ENCODE data around the gene FUT7.

The FUT7 gene

GRCh38 chr9:137056739-137057415 lies 25.0 kb upstream of the FUT7 start:
- TF ChIP-seq REST (IDR thresholded peaks at IDR 0.05; ENCODE audit: low read depth) (no peak), ZBTB7A (IDR thresholded peaks at IDR 0.05; ENCODE audit: low read depth) (no peak), TEAD4 (IDR thresholded peaks at IDR 0.05) (no peak), EP300 (IDR thresholded peaks at IDR 0.05; ENCODE audit: borderline replicate concordance) (no peak), NFIC (IDR thresholded peaks at IDR 0.05) (no peak), TCF12 (IDR thresholded peaks at IDR 0.05; ENCODE audit: low read depth) (no peak), RAD21 (IDR thresholded peaks at IDR 0.05; ENCODE audit: low read depth) (no peak), CREB1 (IDR thresholded peaks at IDR 0.05; ENCODE audit: low read depth) (no peak)

DNA sequence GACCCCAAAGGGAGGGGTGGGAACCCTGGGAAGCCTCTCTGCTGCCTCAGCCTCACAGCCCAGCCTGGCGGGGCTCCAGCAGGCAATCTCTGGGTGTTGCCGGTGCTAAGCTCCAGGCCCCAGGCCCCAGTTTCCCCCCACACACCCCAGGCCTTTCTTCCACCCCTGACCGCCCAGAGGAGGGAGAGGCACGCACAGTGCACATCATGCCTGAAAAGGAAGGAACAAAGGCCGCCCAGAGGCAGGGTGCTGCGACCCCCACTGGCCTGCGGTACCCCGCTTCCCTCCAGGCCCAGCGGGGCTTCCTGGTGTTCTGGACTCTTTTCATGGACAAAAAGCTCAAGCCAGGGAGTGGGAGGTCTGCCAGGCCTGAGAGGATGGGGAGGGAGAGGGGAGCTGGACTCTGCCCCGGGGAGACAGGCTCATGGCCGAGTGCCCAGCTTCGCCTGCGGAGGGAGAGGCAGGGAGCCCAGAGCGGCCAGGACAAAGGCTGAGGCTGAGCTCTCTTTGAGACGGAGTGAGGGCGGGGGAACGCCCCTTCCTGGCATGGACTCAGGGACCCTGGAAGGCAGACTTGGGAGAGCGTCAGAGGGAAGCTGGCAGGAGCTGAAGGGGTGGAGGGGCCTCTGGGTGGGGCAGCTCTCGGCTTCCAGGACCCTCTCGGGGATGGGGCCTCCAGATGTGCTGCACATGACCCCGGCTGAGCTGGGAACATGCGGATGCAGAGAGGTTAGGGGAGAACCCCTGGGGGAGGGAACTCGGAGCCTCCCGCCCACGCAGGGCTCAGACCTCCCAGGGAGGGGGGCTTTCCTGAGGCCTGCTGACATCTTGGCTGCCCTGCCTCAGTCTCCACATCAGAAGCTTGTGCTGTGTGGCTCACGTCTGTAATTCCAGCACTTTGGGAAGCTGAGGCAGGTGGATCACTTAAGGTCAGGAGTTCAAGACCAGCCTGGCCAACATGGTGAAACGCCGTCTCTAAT lies 23.8 kb upstream of the FUT7 start:
- TF ChIP-seq CREB1 (IDR thresholded peaks at IDR 0.05; ENCODE audit: low read depth) = no peak
- TF ChIP-seq YY1 (IDR thresholded peaks at IDR 0.05; ENCODE audit: low read depth) = no peak
- TF ChIP-seq USF1 (IDR thresholded peaks at IDR 0.05) = no peak
- TF ChIP-seq FOXM1 (IDR thresholded peaks at IDR 0.05; ENCODE audit: borderline replicate concordance, low read depth) = no peak
- peak; percentile 90 for TF ChIP-seq EGR1 (IDR thresholded peaks at IDR 0.05)
- no peak for TF ChIP-seq MAX (IDR thresholded peaks at IDR 0.05)
- TF ChIP-seq NFIC (IDR thresholded peaks at IDR 0.05) = peak; percentile 90
- no peak for TF ChIP-seq REST (IDR thresholded peaks at IDR 0.05; ENCODE audit: low read depth)
- peak; percentile 95 for TF ChIP-seq ZBTB7A (IDR thresholded peaks at IDR 0.05; ENCODE audit: low read depth)
- TF ChIP-seq TCF12 (IDR thresholded peaks at IDR 0.05; ENCODE audit: low read depth) = peak; percentile 73
- TF ChIP-seq EP300 (IDR thresholded peaks at IDR 0.05; ENCODE audit: borderline replicate concordance) = peak; percentile 48; the same call in 1 of the 2 replicates
- TF ChIP-seq TAF1 (IDR thresholded peaks at IDR 0.05; ENCODE audit: low read depth) = no peak
- TF ChIP-seq CEBPB (IDR thresholded peaks at IDR 0.05) = no peak
- TF ChIP-seq RAD21 (IDR thresholded peaks at IDR 0.05; ENCODE audit: low read depth) = no peak
- no peak; the same call in 1 of the 2 replicates for TF ChIP-seq TEAD4 (IDR thresholded peaks at IDR 0.05)

DNA sequence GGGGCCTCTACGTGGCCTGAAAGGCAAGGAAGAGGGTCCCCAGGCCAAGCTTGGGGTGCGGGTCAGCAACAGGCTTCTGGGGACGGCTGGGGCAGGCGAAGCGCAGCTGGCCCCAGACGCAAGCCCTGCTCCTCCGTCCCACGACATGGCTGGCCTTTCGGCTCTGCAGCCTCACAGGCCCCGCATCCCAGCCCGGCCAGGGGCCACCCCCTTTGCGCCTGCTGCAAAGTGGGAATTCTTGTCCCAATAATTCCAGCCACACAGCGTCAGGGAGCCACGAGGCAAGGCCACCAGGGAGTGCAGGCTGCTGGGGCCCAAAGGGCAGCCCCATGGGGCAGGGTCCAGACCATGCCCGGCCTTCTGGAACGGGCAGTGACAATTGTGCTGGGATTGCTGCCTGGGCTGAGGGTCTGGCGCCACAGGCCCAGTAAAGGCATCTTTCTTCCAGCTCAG lies 23.1 kb upstream of the FUT7 start:
- TF ChIP-seq TEAD4 (IDR thresholded peaks at IDR 0.05) (no peak), EP300 (IDR thresholded peaks at IDR 0.05; ENCODE audit: borderline replicate concordance) (no peak), NFIC (IDR thresholded peaks at IDR 0.05) (no peak), ZBTB7A (IDR thresholded peaks at IDR 0.05; ENCODE audit: low read depth) (no peak), TCF12 (IDR thresholded peaks at IDR 0.05; ENCODE audit: low read depth) (no peak), CREB1 (IDR thresholded peaks at IDR 0.05; ENCODE audit: low read depth) (no peak), CEBPB (IDR thresholded peaks at IDR 0.05) (no peak), REST (IDR thresholded peaks at IDR 0.05; ENCODE audit: low read depth) (no peak), RAD21 (IDR thresholded peaks at IDR 0.05; ENCODE audit: low read depth) (no peak), MAX (IDR thresholded peaks at IDR 0.05) (no peak), EGR1 (IDR thresholded peaks at IDR 0.05) (no peak), TAF1 (IDR thresholded peaks at IDR 0.05; ENCODE audit: low read depth) (no peak), YY1 (IDR thresholded peaks at IDR 0.05; ENCODE audit: low read depth) (no peak), USF1 (IDR thresholded peaks at IDR 0.05) (no peak)
